Lower leg skin (tissue), 3 donors: Measurements from ENCODE around the gene LEUTX.

Source experiments
- CTCF ChIP-seq, 3 donors: fragments of 450-650 bp; IDR thresholded peaks; one replicate each; pipeline ENCODE4 v1.5.1; 2016; ENCODE audit warnings: antibody characterized with exemption in 3 of 3, mild to moderate bottlenecking in 3 of 3, moderate library complexity in 2 of 3
- POLR2A ChIP-seq, 2 donors: fragments of 450-650 bp; IDR thresholded peaks; one replicate each; pipeline ENCODE4 v1.6.1; 2016 to 2017; ENCODE audit warnings: antibody characterized with exemption in 2 of 2, mild to moderate bottlenecking in 1 of 2, moderate library complexity in 1 of 2

DNA sequence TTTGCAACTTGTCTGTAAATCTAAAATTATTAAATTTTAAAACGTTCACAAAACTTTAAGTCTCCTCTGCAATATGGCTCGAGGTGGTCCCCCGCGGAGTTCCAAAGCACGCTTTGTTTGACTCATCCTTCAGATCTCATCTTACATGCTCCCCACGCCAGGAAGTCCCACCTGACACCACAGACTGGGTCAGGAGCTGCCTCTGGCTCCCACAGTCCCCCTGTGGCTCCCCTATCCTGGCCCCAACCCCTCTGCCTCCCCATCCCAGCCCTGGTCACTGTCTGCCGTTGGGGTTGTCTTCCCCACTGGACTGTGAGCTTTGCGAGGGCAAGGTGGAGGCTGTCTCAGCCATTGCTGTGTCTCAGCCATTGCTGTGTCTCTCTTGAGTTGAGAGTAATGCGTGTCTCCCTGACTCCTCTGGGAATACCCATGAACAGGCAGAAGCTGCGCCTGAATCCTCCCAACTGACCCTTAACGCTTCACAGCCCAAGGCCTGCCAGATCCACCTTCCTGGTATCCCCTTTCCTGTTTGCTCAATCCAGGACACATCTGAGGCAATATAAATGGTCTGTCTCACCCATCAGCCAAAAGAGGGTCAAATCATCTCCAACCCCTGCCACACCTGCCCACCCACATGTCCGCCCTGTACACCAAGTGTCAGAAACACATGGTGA is 39.4 kb downstream of the LEUTX start:
- TF ChIP-seq POLR2A (IDR thresholded peaks at IDR 0.05) (no peak), CTCF (IDR thresholded peaks at IDR 0.05) (no peak)
